ENCODE results near the gene SMCO1.

Gene SMCO1

GRCh38 chr3:196518966-196519717, 4.0 kb upstream of the SMCO1 start (continued):
- TF ChIP-seq ATF2 (tag by site-specific recombination; IDR thresholded peaks at IDR 0.05; ENCODE audit: low read depth) (peak; percentile 62), ZNF585B (tag by site-specific recombination; IDR thresholded peaks at IDR 0.05) (no peak), ZNF350 (tag by site-specific recombination; IDR thresholded peaks at IDR 0.05) (no peak), ZNF549 (tag by site-specific recombination; IDR thresholded peaks at IDR 0.05) (no peak), ZNF660 (tag by site-specific recombination; IDR thresholded peaks at IDR 0.05) (peak; percentile 84), ZFP3 (tag by site-specific recombination; IDR thresholded peaks at IDR 0.05; ENCODE audit: low read depth) (no peak), ZNF223 (tag by site-specific recombination; IDR thresholded peaks at IDR 0.05) (no peak), ZNF146 (tag by site-specific recombination; IDR thresholded peaks at IDR 0.05) (no peak), AEBP2 (tag by site-specific recombination; IDR thresholded peaks at IDR 0.05; ENCODE audit: borderline replicate concordance) (no peak), ZNF121 (tag by site-specific recombination; IDR thresholded peaks at IDR 0.05) (no peak), ZNF580 (tag by site-specific recombination; IDR thresholded peaks at IDR 0.05) (no peak), KLF7 (tag by site-specific recombination; IDR thresholded peaks at IDR 0.05; ENCODE audit: borderline replicate concordance) (no peak), ZFP37 (tag by site-specific recombination; IDR thresholded peaks at IDR 0.05) (peak; percentile 44; the same call in 1 of the 2 replicates), ZNF600 (tag by site-specific recombination; IDR thresholded peaks at IDR 0.05) (peak; percentile 81; the same call in 1 of the 2 replicates)

GRCh38 chr3:196517919-196518318, 2.8 kb upstream of the SMCO1 start:
- H3K4me3 ChIP-seq (ENCODE audit: low read depth, low read length), result no peak overlapping the region
- H3K27ac ChIP-seq (ENCODE audit: extremely low read depth, low read depth, low read length), result no peak overlapping the region
- H3K36me3 ChIP-seq (ENCODE audit: control insufficient read depth in 2 of 2, insufficient read depth in 1 of 2, low read length in 2 of 2), result no peaks in the 10 kb centered on the region
- ChIA-PET CTCF (interaction anchor here (0.7 to 1.2 kb wide), 4 partner anchors 31 to 656 kb away, joined by 3 read pairs; no protein-coding TSS in a partner anchor), POLR2A (interaction anchor here (3.1 kb wide), 1 partner anchor 14 kb away, joined by 10 read pairs; the partner anchor contains the start of gene RNF168)
- TF ChIP-seq ZSCAN30 (tag by site-specific recombination; IDR thresholded peaks at IDR 0.05) (no peak), ZNF791 (tag by site-specific recombination; IDR thresholded peaks at IDR 0.05) (no peak), HIC1 (tag by site-specific recombination; IDR thresholded peaks at IDR 0.05) (no peak), ZNF561 (tag by site-specific recombination; IDR thresholded peaks at IDR 0.05; ENCODE audit: borderline replicate concordance) (no peak), ZNF677 (tag by site-specific recombination; IDR thresholded peaks at IDR 0.05) (no peak), ZNF16 (tag by site-specific recombination; IDR thresholded peaks at IDR 0.05; ENCODE audit: low read depth) (no peak), ZBTB26 (tag by site-specific recombination; optimal IDR thresholded peaks at IDR 0.05) (no peak), ZNF423 (tag by site-specific recombination; IDR thresholded peaks at IDR 0.05) (no peak), ZNF555 (tag by site-specific recombination; conservative IDR thresholded peaks at IDR 0.05) (no peak), ZNF394 (tag by site-specific recombination; IDR thresholded peaks at IDR 0.05; ENCODE audit: borderline replicate concordance) (no peak), YY1 (tag by site-specific recombination; IDR thresholded peaks at IDR 0.05) (no peak)
- no peaks in the 10 kb centered on the region for H3K4me1 ChIP-seq (ENCODE audit: control insufficient read depth, insufficient read depth, low read length)
- H3K9me3 ChIP-seq (ENCODE audit: control insufficient read depth, insufficient read depth, low read depth, low read length), result no peaks in the 10 kb centered on the region
